IMR-90 (cell line): ENCODE data around the gene GNG8. TPM values are rescaled to one million over a fixed set of nuclear protein-coding genes. Genes with fewer than 3 reads are reported as not detected.

Experiments used
- ATAC-seq: fragments of 200-7000 bp; cut with Tn5 transposase; 2 replicates; pipeline ENCODE4 v1.9.1; 2020; ENCODE audit warnings: low read depth, mild to moderate bottlenecking, moderate library complexity
- BruUV-seq: library from RNA; stranded (reverse); fragments of 400-500 nt; replicated peaks from 2 replicates; lab custom pipeline; 2021; lab: Mats Ljungman, UMichigan
- CTCF ChIA-PET: fragments of 300-600 bp; formaldehyde crosslinking; extraction: SDS; loops from one replicate; lab custom pipeline; 2021; ENCODE audit warnings: antibody characterized with exemption; lab: Yijun Ruan, JAX
- POLR2A ChIA-PET: fragments of 300-600 bp; sonication (Branson Sonifier 250); formaldehyde crosslinking; loops from one replicate; lab custom pipeline; 2022; ENCODE audit warnings: antibody characterized with exemption; ENCODE audit not compliant: unreplicated experiment; lab: Charles Lee
- DNase-seq: peaks from one replicate; pipeline ENCODE4 v3.0.0; 2013
- H2AFZ ChIP-seq: replicated peaks from 2 replicates; pipeline ENCODE3; 2013; ENCODE audit warnings: low read length, mild to moderate bottlenecking; ENCODE audit not compliant: poor library complexity
- H2AK5ac ChIP-seq: 2 replicates; pipeline ENCODE4 v1.6.1; 2013; ENCODE audit warnings: low read depth, low read length, inconsistent platforms
- H2AK9ac ChIP-seq: replicated peaks from 2 replicates; pipeline ENCODE3; 2013; ENCODE audit warnings: mild to moderate bottlenecking, low read depth, low read length, moderate library complexity; ENCODE audit not compliant: poor library complexity
- H2BK120ac ChIP-seq: 2 replicates; pipeline ENCODE4 v1.6.1; 2013; ENCODE audit warnings: low read depth, low read length, inconsistent platforms
- H2BK15ac ChIP-seq: 3 replicates; pipeline ENCODE4 v1.6.1; 2013; ENCODE audit warnings: low read depth, low read length, inconsistent platforms
- H2BK20ac ChIP-seq: 2 replicates; pipeline ENCODE4 v1.6.1; 2013; ENCODE audit warnings: low read depth, mild to moderate bottlenecking, inconsistent platforms, low read length, moderate library complexity
- H2BK5ac ChIP-seq: 2 replicates; pipeline ENCODE4 v1.6.1; 2013; ENCODE audit warnings: mild to moderate bottlenecking, low read depth, low read length, inconsistent platforms; ENCODE audit not compliant: poor library complexity, severe bottlenecking
- H3K14ac ChIP-seq: replicated peaks from 2 replicates; pipeline ENCODE4 v1.6.1; 2013; ENCODE audit warnings: low read depth, low read length, inconsistent platforms
- H3K18ac ChIP-seq: 2 replicates; pipeline ENCODE4 v1.6.1; 2013; ENCODE audit warnings: low read depth, low read length, control low read depth
- H3K23ac ChIP-seq: 2 replicates; pipeline ENCODE4 v1.6.1; 2013; ENCODE audit warnings: low read depth, low read length, inconsistent platforms
- H3K27ac ChIP-seq: 2 replicates; pipeline ENCODE4 v1.5.1; 2013; ENCODE audit warnings: mild to moderate bottlenecking, control low read depth, low read length; ENCODE audit not compliant: insufficient read depth
- H3K27me3 ChIP-seq: 2 replicates; pipeline ENCODE4 v1.6.1; 2013; ENCODE audit warnings: low read length; ENCODE audit not compliant: control insufficient read depth, insufficient read depth
- H3K36me3 ChIP-seq: 2 replicates; pipeline ENCODE4 v1.6.1; 2013; ENCODE audit warnings: low read length, mixed read lengths; ENCODE audit not compliant: control insufficient read depth, insufficient read depth
- H3K4ac ChIP-seq: 2 replicates; pipeline ENCODE4 v1.6.1; 2013; ENCODE audit warnings: low read depth, low read length, inconsistent platforms
- H3K4me1 ChIP-seq: 2 replicates; pipeline ENCODE4 v1.6.1; 2013; ENCODE audit warnings: low read length, mixed read lengths; ENCODE audit not compliant: control insufficient read depth, insufficient read depth
- H3K4me2 ChIP-seq: 2 replicates; pipeline ENCODE4 v1.6.1; 2013; ENCODE audit warnings: low read depth, mild to moderate bottlenecking, control low read depth, low read length, moderate library complexity
- H3K4me3 ChIP-seq: 2 replicates; pipeline ENCODE4 v1.5.1; 2013; ENCODE audit warnings: low read depth, mild to moderate bottlenecking, control low read depth, low read length, moderate library complexity; ENCODE audit not compliant: insufficient read depth
- H3K56ac ChIP-seq: 2 replicates; pipeline ENCODE4 v1.6.1; 2013; ENCODE audit warnings: low read length, inconsistent platforms; ENCODE audit not compliant: insufficient read depth; ENCODE audit errors: extremely low read depth
- H3K79me1 ChIP-seq, 2 experiments: 2 replicates each; pipeline ENCODE4 v1.6.1; 2013; ENCODE audit warnings: low read length in 2 of 2, inconsistent platforms in 1 of 2, low read depth in 1 of 2
- H3K9ac ChIP-seq: 2 replicates; pipeline ENCODE4 v1.6.1; 2013; ENCODE audit warnings: low read depth, low read length, control low read depth
- H3K9me1 ChIP-seq: 2 replicates; pipeline ENCODE4 v1.6.1; 2013; ENCODE audit warnings: low read length, inconsistent platforms; ENCODE audit not compliant: insufficient read depth
- H3K9me3 ChIP-seq: 2 replicates; pipeline ENCODE4 v1.6.1; 2013; ENCODE audit warnings: low read length; ENCODE audit not compliant: control insufficient read depth, insufficient read depth
- H4K20me1 ChIP-seq: 2 replicates; pipeline ENCODE4 v1.6.1; 2013; ENCODE audit warnings: low read length, inconsistent platforms; ENCODE audit not compliant: insufficient read depth
- H4K5ac ChIP-seq: 2 replicates; pipeline ENCODE4 v1.6.1; 2013; ENCODE audit warnings: mild to moderate bottlenecking, low read depth, low read length, control low read depth
- H4K8ac ChIP-seq, 2 experiments: 2 replicates each; pipeline ENCODE4 v1.6.1; 2013; ENCODE audit warnings: low read depth in 2 of 2, low read length in 2 of 2, control low read depth in 1 of 2, inconsistent platforms in 1 of 2
- H4K91ac ChIP-seq: 2 replicates; pipeline ENCODE4 v1.6.1; 2013; ENCODE audit warnings: low read depth, low read length, inconsistent platforms; ENCODE audit not compliant: insufficient read depth
- CTCF ChIP-seq: conservative IDR thresholded peaks from 2 replicates; pipeline ENCODE4 v1.5.1; 2012; ENCODE audit warnings: mild to moderate bottlenecking, low read depth, low read length, improper control_type of control experiment
- MAFK ChIP-seq: IDR thresholded peaks from 2 replicates; pipeline ENCODE4 v1.6.1; 2012; ENCODE audit warnings: low read depth, low read length, improper control_type of control experiment
- MXI1 ChIP-seq: IDR thresholded peaks from 2 replicates; pipeline ENCODE4 v1.6.1; 2012; ENCODE audit warnings: low read depth, mild to moderate bottlenecking, low read length, moderate library complexity, borderline replicate concordance
- NFE2L2 ChIP-seq: fragments of 150-350 bp; IDR thresholded peaks from 2 replicates; pipeline ENCODE4 v1.6.1; 2016; ENCODE audit warnings: low read depth, mild to moderate bottlenecking, low read length
- POLR2A ChIP-seq: IDR thresholded peaks from 2 replicates; pipeline ENCODE4 v1.6.1; 2012; ENCODE audit warnings: mild to moderate bottlenecking, low read depth, low read length
- RAD21 ChIP-seq: IDR thresholded peaks from 2 replicates; pipeline ENCODE4 v1.6.1; 2012; ENCODE audit warnings: low read length, improper control_type of control experiment
- RCOR1 ChIP-seq: IDR thresholded peaks from 2 replicates; pipeline ENCODE4 v1.6.1; 2012; ENCODE audit warnings: mild to moderate bottlenecking, low read length, improper control_type of control experiment; ENCODE audit not compliant: insufficient replicate concordance
- SMC3 ChIP-seq: fragments of 150-350 bp; IDR thresholded peaks from 2 replicates; pipeline ENCODE4 v1.6.1; 2016; ENCODE audit warnings: low read depth, mild to moderate bottlenecking, antibody characterized with exemption, low read length, moderate library complexity
- WGBS, 2 experiments: methylation state at CpG; one replicate each; pipeline versions ENCODE4 v1.1.5 to v1.1.7; 2013; ENCODE audit warnings: missing lambda C conversion rate in 2 of 2; ENCODE audit not compliant: insufficient read length in 1 of 2; ENCODE audit errors: extremely low coverage in 2 of 2; 5-methylcytosine and 5-hydroxymethylcytosine counted together
- dilution Hi-C: fragments of 300-500 bp; cut with HindIII; formaldehyde crosslinking; loops from one replicate; pipeline ENCODE4 v1.14.3; 2018; ENCODE audit warnings: low sequenced_read_pairs; ENCODE audit not compliant: unreplicated experiment
- in situ Hi-C: fragments of 300-500 bp; cut with MboI; formaldehyde crosslinking; loops from 3 replicates; pipeline ENCODE4 v1.14.3; 2019; ENCODE audit warnings: low sequenced_read_pairs, inconsistent platforms, mixed read lengths
- intact Hi-C: fragments of 100-400 bp; cut with micrococcal nuclease; formaldehyde crosslinking; loops from 2 replicates; pipeline ENCODE4 v1.10.0; 2022
- polyA plus RNA-seq, 3 experiments: library from polyadenylated mRNA; depleted of rRNA; stranded (reverse); fragments of >200 nt; gene quantifications; 2 replicates each; pipeline ENCODE4 v1.2.3, GENCODE V29; 2012; ENCODE audit warnings: low replicate concordance in 1 of 3
- total RNA-seq: library from RNA; depleted of rRNA; stranded (reverse); fragments of >200 nt; gene quantifications from 2 replicates; pipeline ENCODE4 v1.2.3, GENCODE V29; 2012

Gene GNG8
- total and polyA plus RNA-seq, 2 of the 4 experiments (the other 2 are of a cell fraction): not detected

- H3K4me2 ChIP-seq: no peak overlapping the region
- H2AFZ ChIP-seq: no peak overlapping the region
- no peak overlapping the region for H2BK120ac ChIP-seq
- CTCF ChIA-PET: interaction anchor here (0.5 to 1.6 kb wide), 2 partner anchors 9 to 52 kb away, joined by 3 to 5 read pairs; partner anchors contain the start of gene DACT3
- H3K18ac ChIP-seq: no peak overlapping the region
- H3K4me3 ChIP-seq: no peak overlapping the region
- H3K79me1 ChIP-seq: peaks cover 3 to 46% of the 10 kb centered on the region in 2 experiments; a peak in 3 of 4 replicates
- H4K91ac ChIP-seq: no peak overlapping the region
- H3K23ac ChIP-seq: no peak overlapping the region
- H4K8ac ChIP-seq: no peak overlapping the region
- H2BK5ac ChIP-seq: no peak overlapping the region
- peaks cover 41% of the 10 kb centered on the region for H4K20me1 ChIP-seq
- in situ Hi-C loops: loop anchor here (5.0 kb wide), 1 partner anchor 53 kb away; the partner anchor contains the start of gene DACT3
- POLR2A ChIA-PET: no interaction called here
- intact Hi-C loops: loop anchor here (10.0 kb wide), 1 partner anchor 135 kb away; the partner anchor contains the start of genes FKRP and STRN4
- H3K9me3 ChIP-seq: no peaks in the 10 kb centered on the region
- no peak overlapping the region for H2AK5ac ChIP-seq
- no peak overlapping the region for H3K27ac ChIP-seq
- dilution Hi-C loops: no loop called here
- WGBS, 2 experiments: 79% methylated on average over 8 of the region's 30 CpGs; no CpG with 5 or more reads in 1 of the 2 experiments
- H3K4ac ChIP-seq: no peak overlapping the region
- H3K9me1 ChIP-seq: no peaks in the 10 kb centered on the region
- H3K14ac ChIP-seq: no peak overlapping the region
- no peak overlapping the region for H4K5ac ChIP-seq
- ATAC-seq (no peak), DNase-seq (no peak)
- H2BK15ac ChIP-seq: no peak overlapping the region
- no peak overlapping the region for H2BK20ac ChIP-seq
- no peaks in the 10 kb centered on the region for H3K4me1 ChIP-seq
- H3K27me3 ChIP-seq: no peaks in the 10 kb centered on the region
- H3K36me3 ChIP-seq: peaks cover 55% of the 10 kb centered on the region
- BruUV-seq: TSS peak; percentile 92
- H3K56ac ChIP-seq: no peak overlapping the region
- H2AK9ac ChIP-seq: no peak overlapping the region
- TF ChIP-seq SMC3 (no peak), MAFK (no peak), MXI1 (no peak), RCOR1 (no peak), CTCF (no peak), NFE2L2 (no peak), RAD21 (no peak), POLR2A (no peak)
- H3K9ac ChIP-seq: no peak overlapping the region
These were observed 26.2 kb downstream of the GNG8 start for GRCh38 chr19:46609511-46610412.
